Upper lobe of left lung (tissue), 6 donors: ENCODE results near the gene CTXN2. TPM values are rescaled to one million over a fixed set of nuclear protein-coding genes. Genes with fewer than 3 reads are reported as not detected.

Experiments used
- ATAC-seq, 2 donors: fragments of 200-7000 bp; cut with Tn5 transposase; one replicate each; pipeline ENCODE4 v1.9.1; 2022; ENCODE audit warnings: mild to moderate bottlenecking in 2 of 2, moderate library complexity in 2 of 2; ENCODE audit not compliant: low FRiP score in 2 of 2
- DNase-seq, 2 donors: peaks; one replicate each; pipeline ENCODE4 v3.0.0-alpha.2; 2019 to 2020
- H3K27ac ChIP-seq, 4 donors: fragments of 200-600 bp; sonication (generic); one replicate each; pipeline ENCODE4 v1.5.1; 2016 to 2019
- H3K27me3 ChIP-seq, 4 donors: fragments of 200-600 bp; sonication (generic); one replicate each; pipeline ENCODE4 v1.5.1; 2017 to 2019
- H3K36me3 ChIP-seq, 4 donors: fragments of 200-600 bp; sonication (generic); one replicate each; pipeline ENCODE4 v1.5.1; 2016 to 2019
- H3K4me1 ChIP-seq, 4 donors: fragments of 200-600 bp; sonication (generic); one replicate each; pipeline ENCODE4 v1.5.1; 2018 to 2019
- H3K4me3 ChIP-seq, 4 donors: fragments of 200-600 bp; sonication (generic); one replicate each; pipeline ENCODE4 v1.5.1; 2017 to 2019; ENCODE audit warnings: mild to moderate bottlenecking in 2 of 4, moderate library complexity in 1 of 4
- H3K9me3 ChIP-seq, 4 donors: fragments of 200-600 bp; sonication (generic); one replicate each; pipeline ENCODE4 v1.5.1; 2018 to 2019
- CTCF ChIP-seq, 6 experiments: fragments of 450-650 bp in 4 of 6; fragments of 200-600 bp in 2 of 6; sonication (generic) in 2 of 6; IDR thresholded peaks; one replicate each; pipeline ENCODE4 v1.5.1; 2016 to 2019; ENCODE audit warnings: antibody characterized with exemption in 6 of 6
- EP300 ChIP-seq, 4 donors: sonication (generic); formaldehyde crosslinking; IDR thresholded peaks; one replicate each; pipeline ENCODE4 v1.5.1; 2017; ENCODE audit warnings: antibody characterized with exemption in 4 of 4, control low read depth in 2 of 4
- POLR2A ChIP-seq, 4 donors: fragments of 450-650 bp; IDR thresholded peaks; one replicate each; pipeline ENCODE4 v1.5.1; 2016 to 2017; ENCODE audit warnings: antibody characterized with exemption in 4 of 4, mild to moderate bottlenecking in 2 of 4
- POLR2AphosphoS5 ChIP-seq, 2 donors: sonication (generic); formaldehyde crosslinking; IDR thresholded peaks; one replicate each; pipeline ENCODE4 v1.5.1; 2017; ENCODE audit warnings: antibody characterized with exemption in 2 of 2
- WGBS, 2 donors: methylation state at CpG; one replicate each; pipeline ENCODE4 v1.1.5; 2017 to 2018; 5-methylcytosine and 5-hydroxymethylcytosine counted together
- total RNA-seq, 6 donors: library from RNA; depleted of rRNA in 4 of 6; stranded (reverse); fragments of >200 nt in 4 of 6; gene quantifications; one replicate each; pipeline versions ENCODE4 v1.1.0 to v1.2.1, GENCODE V29; 2016 to 2021
- donor health status: DM: no; HTN: no; CAD: no; lungs with moderate emphysema.
- donor health status: DM: no; HTN: yes; CAD: no; lungs with severe emphysema.

Gene CTXN2
- not detected for total RNA-seq

GRCh38 chr15:48191574-48192225 is at the start of gene CTXN2:
CTXN2 (plus strand) TSS chr15:48191665; CDS start chr15:48201301, 9,636 bp downstream.
- TF ChIP-seq CTCF (IDR thresholded peaks at IDR 0.05), result no peak
- no peak for TF ChIP-seq POLR2A (IDR thresholded peaks at IDR 0.05)
- TF ChIP-seq EP300 (IDR thresholded peaks at IDR 0.05), result no peak
- TF ChIP-seq POLR2AphosphoS5 (IDR thresholded peaks at IDR 0.05), result no peak
- 13 to 17% methylated on average over 26 to 31 of the region's 31 CpGs for WGBS, 2 donors
- Histone ChIP-seq H3K36me3 (no peaks in the 10 kb centered on the region), H3K4me1 (no peaks in the 10 kb centered on the region), H3K9me3 (no peaks in the 10 kb centered on the region), H3K27me3 (no peaks in the 10 kb centered on the region), H3K27ac (no peak within 1 kb of the TSS), H3K4me3 (no peak within 1 kb of the TSS)
- ATAC-seq (no peak), DNase-seq (no peak)

GRCh38 chr15:48143856-48144255 is 47.6 kb upstream of the CTXN2 start:
- Histone ChIP-seq H3K27me3 (no peaks in the 10 kb centered on the region), H3K9me3 (no peaks in the 10 kb centered on the region), H3K36me3 (no peaks in the 10 kb centered on the region), H3K27ac (no peak overlapping the region), H3K4me1 (no peaks in the 10 kb centered on the region), H3K4me3 (no peak overlapping the region)
- ATAC-seq, result no peak
- no peak for DNase-seq
- no peak for TF ChIP-seq CTCF (IDR thresholded peaks at IDR 0.05)
- no peak for TF ChIP-seq POLR2AphosphoS5 (IDR thresholded peaks at IDR 0.05)
- TF ChIP-seq POLR2A (IDR thresholded peaks at IDR 0.05), result no peak
- no peak for TF ChIP-seq EP300 (IDR thresholded peaks at IDR 0.05)
- WGBS, 2 donors, result 83 to 97% methylated on average over 1 of the region's 1 CpG

GRCh38 chr15:48144889-48145288 is 46.6 kb upstream of the CTXN2 start:
- DNase-seq (no peak), ATAC-seq (no peak)
- Histone ChIP-seq H3K4me3 (no peak overlapping the region), H3K27me3 (no peaks in the 10 kb centered on the region), H3K27ac (no peak overlapping the region), H3K9me3 (no peaks in the 10 kb centered on the region), H3K4me1 (no peaks in the 10 kb centered on the region), H3K36me3 (no peaks in the 10 kb centered on the region)
- WGBS, 2 donors, result 27 to 32% methylated on average over 1 of the region's 1 CpG
- TF ChIP-seq POLR2A (IDR thresholded peaks at IDR 0.05), result no peak
- TF ChIP-seq EP300 (IDR thresholded peaks at IDR 0.05), result no peak
- TF ChIP-seq POLR2AphosphoS5 (IDR thresholded peaks at IDR 0.05), result no peak
- no peak for TF ChIP-seq CTCF (IDR thresholded peaks at IDR 0.05)

- no peak for TF ChIP-seq POLR2A (IDR thresholded peaks at IDR 0.05)
- no peak for TF ChIP-seq CTCF (IDR thresholded peaks at IDR 0.05)
- no peak for TF ChIP-seq POLR2AphosphoS5 (IDR thresholded peaks at IDR 0.05)
- TF ChIP-seq EP300 (IDR thresholded peaks at IDR 0.05), result no peak
- no peak for ATAC-seq
- H3K36me3 ChIP-seq, result no peaks in the 10 kb centered on the region
- no peak overlapping the region for H3K4me3 ChIP-seq
- H3K9me3 ChIP-seq, result no peaks in the 10 kb centered on the region
- H3K4me1 ChIP-seq, result no peaks in the 10 kb centered on the region
- no peaks in the 10 kb centered on the region for H3K27me3 ChIP-seq
- H3K27ac ChIP-seq, result no peak overlapping the region
- no peak for DNase-seq
Observed at GRCh38 chr15:48145923-48146322, 45.5 kb upstream of the CTXN2 start.

- Histone ChIP-seq H3K27ac (no peak overlapping the region), H3K27me3 (no peaks in the 10 kb centered on the region), H3K4me3 (no peak overlapping the region), H3K9me3 (no peaks in the 10 kb centered on the region), H3K36me3 (no peaks in the 10 kb centered on the region), H3K4me1 (no peaks in the 10 kb centered on the region)
- no peak for DNase-seq
- ATAC-seq, result no peak
- TF ChIP-seq EP300 (IDR thresholded peaks at IDR 0.05), result no peak
- no peak for TF ChIP-seq POLR2AphosphoS5 (IDR thresholded peaks at IDR 0.05)
- TF ChIP-seq CTCF (IDR thresholded peaks at IDR 0.05), result no peak
- no peak for TF ChIP-seq POLR2A (IDR thresholded peaks at IDR 0.05)
Observed at GRCh38 chr15:48147358-48147757, 44.1 kb upstream of the CTXN2 start.
